HG03565 (cell line): ENCODE data around the gene ZNRF4.

Experiments used
- ATAC-seq: cut with Tn5 transposase; IDR thresholded peaks from one replicate; pipeline ENCODE4 v1.9.1; 2021; ENCODE audit warnings: mild to moderate bottlenecking, moderate library complexity; ENCODE audit not compliant: unreplicated experiment

Gene ZNRF4

DNA sequence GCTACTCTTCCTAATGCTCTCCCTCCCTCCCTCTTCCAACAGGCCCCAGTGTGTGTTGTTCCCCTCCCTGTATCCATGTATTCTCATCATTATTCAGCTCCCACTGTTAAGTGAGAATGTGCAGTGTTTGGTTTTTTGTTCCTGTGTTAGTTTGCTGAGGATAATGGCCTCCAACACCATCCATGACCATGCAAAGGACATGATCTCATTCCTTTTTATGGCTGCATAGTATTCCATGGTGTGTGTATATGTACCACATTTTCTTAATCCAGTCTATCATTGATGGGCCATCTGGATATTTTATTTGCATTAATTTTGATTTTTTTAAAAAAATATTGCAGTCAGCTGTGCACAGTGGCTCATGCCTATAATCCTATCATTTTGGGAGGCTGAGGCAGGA is 15.8 kb upstream of the ZNRF4 start:
- ATAC-seq, result no peak

DNA sequence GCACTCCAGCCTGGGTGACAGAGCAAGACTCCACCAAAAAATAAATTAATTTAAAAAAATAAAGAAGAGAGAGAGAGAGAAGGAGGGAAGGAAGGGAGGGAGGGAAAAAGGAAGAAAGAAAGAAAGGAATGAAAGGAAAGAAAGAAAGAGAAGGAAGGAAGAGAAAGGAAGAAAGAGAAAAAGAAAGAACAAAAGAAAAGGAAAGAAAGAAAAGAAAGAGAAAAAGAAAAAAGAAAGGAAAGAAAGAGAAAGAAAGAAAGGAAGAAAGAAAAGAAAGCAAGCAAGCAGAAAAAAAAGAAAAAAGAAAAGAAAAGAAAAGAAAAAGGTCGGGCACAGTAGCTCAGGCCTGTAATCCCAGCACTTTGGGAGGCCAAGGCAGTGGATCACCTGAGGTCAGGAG is 14.9 kb upstream of the ZNRF4 start:
- no peak for ATAC-seq

DNA sequence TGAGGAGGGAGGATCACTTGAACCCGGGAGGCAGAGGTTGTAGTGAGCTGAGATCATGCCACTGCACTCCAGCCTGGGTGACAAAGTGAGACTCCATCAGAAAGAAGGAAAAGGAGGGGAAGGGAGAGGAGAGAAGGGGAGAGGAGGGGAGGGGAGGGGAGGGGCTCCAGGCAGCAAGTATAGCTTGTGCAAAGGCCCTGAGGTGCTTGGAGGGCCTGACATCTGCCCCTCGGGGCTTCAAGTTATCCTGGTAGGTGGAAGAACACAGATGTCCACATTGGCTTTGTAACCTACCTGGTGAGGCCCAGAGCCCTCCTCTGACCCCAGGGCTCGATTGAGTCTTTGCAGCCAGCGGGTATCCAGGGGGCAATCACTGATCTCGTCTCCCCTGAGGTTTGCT is 11.5 kb upstream of the ZNRF4 start:
- ATAC-seq, result no peak

DNA sequence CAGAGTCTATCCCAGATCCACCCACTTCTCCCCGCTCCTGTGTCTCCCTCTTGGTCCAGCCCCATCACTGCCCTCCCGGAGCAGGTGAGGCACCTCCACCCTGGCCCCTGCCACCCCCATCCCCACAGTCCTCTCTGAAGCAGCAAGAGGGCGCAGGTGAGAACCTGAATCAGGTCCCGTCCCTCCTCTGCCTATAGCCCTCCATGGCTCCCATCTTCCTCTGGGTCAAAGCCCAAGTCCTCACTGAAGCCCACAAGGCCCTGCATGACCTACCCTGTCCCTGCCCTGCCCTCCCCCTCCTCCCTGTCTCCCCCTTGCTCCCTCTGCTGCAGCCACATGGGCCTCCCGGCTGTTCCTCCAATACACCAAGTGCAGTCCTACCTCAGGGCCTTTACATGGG is 10.8 kb upstream of the ZNRF4 start:
- ATAC-seq, result no peak

DNA sequence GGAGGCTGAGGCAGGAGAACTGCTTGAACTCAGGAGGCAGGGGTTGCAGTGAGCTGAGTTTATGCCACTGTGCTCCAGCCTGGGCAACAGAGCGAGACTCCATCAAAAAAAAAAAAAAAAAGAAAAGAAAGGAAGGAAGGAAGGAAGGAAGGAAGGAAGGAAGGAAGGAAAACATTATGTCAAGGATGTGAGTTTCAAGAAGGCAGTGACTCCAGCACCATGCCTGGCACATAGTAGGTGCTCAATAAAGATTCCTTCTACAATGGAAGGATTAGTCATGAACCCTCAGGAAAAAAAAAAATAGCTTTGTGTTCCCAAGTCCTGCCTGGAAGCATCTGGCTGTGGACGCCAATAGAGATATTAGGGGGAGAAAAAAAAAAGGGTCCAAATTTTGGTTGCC is 10.1 kb upstream of the ZNRF4 start:
- no peak for ATAC-seq

DNA sequence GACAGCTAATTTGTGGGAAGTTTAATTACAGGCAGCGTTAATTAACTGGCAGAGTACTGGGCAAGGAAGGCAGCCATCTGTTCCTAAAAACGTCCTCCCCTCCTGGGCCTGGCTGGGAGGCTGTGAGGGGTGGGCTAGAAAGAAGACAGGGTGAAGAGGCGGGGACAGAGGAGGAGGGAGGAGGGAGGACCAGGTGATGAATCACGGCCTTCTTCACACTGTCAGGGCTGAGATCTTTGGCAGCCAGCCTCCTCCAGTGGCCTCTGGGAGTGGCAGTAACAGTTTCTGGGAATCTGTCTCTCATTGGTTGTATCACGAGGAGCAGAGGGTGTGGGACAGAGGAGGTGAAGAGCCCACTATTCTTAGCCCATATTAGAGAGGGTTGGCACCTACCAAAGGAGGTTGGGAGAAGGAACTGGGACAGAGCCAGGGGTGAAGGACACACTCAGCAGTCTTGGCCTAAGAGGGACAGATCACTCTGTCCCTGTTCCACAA is 9.6 kb upstream of the ZNRF4 start:
- no peak for ATAC-seq

DNA sequence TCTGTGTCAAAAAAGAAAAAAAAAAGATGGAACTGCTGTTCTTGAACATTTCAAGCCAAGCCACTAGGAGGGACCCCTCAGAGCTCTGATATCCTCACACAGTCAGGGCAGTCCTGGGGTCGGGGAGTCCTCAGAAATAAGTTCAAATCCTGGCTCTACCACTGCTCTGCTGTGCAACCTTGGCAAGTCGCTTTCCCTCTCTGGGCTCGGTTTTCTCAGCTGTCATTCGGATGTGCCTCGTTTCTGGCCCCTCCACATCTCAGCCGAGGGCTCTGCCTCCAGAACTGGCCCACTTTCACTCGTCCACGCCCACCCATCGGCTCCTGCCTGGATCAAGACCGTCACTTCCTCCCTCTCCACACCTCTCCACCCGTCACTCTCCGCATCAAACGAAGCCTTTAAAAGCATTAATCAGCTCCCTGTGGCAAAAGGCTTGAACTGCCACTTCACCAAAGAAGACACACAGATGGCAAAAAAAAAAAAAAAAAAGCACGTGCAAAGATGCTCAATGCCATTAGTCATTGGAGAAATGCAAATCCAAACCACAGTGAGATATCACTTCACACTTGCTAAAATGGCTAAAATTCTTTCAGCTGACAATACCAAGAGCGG is 7.4 kb upstream of the ZNRF4 start:
- ATAC-seq, result no peak

DNA sequence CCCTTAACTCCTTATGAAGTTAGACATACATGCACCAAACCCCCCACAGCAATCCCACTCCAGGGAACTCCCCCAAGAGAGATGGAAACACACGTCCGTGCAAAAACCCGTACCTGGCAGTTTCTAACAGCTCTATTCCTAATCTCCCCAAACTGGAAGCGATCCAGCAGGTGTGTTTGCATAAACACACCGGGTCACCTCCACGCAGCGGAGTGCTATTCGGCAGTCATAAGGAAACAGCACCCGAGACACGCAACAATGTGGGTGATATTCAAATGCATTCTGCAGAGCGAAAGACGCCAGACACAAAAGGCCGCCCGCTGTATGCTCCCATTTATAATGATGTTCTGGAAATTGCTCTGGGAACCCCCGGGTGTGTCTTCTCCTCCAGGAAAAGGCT is 6.8 kb upstream of the ZNRF4 start:
- no peak for ATAC-seq

DNA sequence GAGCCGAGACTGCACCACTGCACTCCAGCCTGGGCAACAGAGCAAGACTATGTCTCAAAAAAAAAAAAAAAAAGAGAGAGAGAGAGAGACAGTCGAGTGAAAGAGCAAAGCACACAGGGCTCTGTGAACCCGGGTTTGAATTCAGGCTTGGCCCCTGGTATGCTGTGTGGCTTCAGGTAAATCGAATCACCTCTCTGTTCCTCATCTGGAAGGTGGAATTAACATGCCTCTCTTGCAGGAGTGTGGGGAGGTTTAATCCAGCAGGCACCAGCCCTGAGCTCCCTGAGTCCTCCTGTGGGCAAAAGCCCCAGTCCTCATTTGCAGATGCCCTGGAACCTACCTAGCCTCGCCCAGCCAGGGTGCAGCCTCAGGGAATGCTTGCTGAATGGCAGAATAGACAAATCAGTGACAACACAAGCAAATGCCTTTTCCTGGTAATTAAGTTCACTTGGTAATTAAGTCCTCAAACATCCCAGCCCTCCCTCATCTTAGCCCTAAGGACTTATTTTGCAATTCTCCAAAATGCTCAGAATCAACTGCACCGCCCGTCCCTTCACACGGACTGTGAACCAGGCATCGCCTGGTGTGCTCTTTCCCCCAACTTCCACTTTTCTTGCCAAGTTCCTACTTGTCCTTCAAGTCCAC is 4.6 kb upstream of the ZNRF4 start:
- ATAC-seq, result no peak

DNA sequence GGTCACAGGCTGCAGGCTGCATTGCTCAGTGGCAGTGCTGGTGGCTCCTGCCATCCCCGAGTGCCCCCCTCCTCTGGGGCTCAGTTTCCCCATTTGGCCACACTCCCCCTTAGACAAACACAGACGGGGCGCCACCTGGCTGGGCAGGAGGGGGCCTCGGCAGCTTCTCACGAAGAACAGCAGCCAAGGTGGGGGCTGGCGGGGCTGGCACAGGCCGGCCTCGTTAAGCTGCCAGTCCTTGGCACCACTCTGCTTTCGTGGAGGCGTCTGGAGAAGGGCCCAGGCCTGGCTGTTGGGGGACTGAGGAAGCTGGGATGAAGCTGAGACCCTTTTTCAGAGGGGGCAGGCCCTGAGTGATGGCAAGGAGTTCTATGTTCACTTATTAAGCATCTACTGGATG is 3.7 kb upstream of the ZNRF4 start:
- no peak for ATAC-seq

DNA sequence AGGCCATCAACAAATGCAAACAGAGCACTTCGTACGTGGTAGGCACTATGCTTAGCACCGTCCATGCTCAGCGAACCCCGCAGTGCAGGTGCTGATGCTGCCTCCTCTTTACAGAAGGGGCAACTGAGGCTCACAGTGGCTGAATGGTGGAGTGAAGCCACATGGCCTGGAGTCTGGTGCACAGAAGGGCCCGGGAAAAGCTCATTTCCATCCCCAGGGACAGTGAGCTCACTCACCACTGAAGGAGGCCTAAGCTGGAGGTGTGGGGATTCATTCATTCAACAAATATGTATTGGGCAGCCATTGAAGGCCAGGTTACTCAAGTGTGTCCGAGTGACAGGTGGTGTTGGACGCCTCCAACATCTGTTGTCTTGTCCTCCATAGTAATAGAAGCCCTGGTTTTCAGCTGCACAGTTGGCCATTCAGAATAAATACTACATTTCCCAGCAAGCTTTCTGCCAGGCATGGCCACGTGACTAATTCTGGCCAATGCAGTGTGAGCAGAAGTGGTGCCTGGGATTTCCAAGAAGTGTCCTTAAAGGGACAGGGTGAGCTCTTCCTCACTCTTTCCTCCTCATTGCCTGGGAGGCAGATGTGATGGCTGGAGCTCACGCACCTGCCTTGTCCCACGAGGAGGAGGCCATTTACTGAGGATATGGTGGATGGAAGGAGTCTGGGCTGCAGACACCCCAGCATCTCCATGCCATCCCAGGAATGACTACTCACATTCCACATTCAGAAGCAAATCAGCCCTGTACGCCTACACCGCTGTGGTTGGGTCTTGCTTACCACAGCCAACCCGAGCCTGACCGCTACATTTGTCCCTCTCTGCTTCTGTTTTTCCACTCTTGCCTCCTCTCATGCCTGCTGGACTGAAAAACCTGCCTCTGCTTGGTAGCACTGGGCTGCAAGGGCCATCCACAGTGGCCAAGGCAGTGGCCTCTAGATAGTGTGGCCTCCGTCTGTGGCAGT is 2.3 kb upstream of the ZNRF4 start:
- ATAC-seq, result no peak

DNA sequence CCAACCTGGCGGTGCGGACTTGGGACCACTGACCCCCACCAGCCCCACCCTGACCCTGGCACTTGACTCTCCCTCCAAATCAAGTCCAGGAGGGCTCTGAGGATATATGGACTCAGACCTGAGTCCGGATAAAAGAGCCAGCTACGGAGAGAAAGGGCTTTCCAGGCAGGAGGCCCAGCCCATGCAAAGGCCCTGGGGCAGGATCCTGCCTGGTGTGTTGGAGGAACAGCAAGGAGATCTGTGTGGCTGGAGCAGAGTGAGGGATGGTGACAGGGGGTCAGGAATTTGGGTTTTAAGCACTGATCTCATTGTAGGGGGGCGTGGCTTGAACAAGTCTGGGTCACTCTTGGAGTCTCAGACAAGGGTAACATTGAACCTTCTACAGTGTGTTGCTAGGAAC is 474 bp upstream of the ZNRF4 start:
- no peak for ATAC-seq

DNA sequence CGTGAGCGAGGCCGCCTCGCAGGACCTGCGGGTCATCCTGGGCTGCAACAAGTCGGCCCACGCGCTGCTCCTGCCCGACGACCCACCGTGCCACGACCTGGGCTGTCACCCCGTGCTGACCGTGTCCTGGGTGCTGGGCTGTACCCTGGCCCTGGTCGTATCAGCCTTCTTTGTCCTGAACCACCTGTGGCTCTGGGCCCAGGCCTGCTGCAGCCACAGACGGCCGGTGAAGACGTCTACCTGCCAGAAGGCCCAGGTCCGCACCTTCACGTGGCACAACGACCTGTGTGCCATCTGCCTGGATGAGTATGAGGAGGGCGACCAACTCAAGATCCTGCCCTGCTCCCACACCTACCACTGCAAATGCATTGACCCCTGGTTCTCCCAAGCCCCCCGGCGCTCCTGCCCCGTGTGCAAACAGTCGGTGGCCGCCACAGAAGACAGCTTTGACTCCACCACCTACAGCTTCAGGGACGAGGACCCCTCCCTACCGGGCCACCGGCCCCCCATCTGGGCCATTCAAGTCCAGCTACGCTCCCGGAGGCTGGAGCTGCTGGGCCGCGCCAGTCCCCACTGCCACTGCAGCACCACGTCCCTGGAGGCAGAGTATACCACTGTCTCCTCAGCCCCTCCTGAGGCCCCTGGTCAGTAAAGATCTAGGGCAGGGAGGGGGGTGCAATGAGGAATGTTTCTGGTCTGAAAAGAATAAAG is 1.1 kb downstream of the ZNRF4 start:
- no peak for ATAC-seq

DNA sequence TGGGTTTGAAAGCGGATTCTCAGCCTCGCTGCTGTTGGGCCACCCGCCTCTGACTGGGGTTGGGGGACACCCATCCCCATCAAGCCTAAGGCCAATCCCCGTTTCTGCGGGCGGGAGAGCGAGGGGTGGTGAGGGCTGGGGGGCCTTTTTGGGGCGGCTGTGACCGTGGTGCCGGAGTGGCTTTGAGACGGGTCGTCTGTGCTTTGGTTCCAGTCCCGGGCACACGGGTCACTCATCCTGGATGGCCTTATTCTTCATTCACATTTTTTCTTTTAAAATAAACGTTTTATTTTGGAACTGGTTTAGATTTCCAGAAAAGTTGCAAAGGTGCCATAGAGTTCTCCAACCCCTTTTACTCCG is 1.6 kb downstream of the ZNRF4 start:
- no peak for ATAC-seq

DNA sequence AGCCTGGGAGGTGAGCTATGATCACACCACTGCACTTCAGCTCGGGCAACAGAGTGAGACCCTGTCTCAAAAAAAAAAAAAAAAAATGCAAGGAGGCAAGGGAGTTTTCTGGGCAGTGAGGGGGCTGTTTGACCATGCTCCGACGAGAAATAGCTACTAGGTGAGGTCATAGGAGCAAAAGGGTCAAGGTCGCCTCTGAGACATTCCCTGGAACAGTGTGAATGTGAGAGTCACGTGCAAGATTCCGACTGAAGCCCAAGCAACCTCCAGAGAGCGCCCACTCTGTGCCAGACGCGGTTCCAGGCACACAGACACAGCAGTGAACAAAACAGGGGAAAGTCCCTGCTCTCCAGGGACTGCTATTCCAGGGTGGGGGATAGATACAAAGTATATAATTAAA is 2.5 kb downstream of the ZNRF4 start:
- ATAC-seq, result no peak

DNA sequence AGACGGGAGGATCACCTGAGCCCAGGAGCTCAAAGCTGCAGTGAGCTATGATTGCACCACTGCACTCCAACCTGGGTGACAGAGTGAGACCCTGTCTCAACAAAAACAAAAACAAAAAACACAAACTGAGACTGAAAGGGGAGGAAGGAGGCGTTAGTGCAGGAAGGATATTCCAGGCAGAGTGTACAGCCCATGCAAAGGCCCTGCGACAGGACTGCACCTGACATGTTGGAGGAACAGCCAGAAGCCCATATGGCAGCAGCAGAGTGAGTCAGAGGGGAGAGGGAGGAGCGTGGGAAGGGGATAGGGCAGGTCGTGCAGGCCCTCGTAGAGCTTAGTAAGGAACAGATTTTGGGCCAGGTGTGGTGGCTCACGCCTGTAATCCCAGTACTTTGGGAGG is 3.2 kb downstream of the ZNRF4 start:
- no peak for ATAC-seq

DNA sequence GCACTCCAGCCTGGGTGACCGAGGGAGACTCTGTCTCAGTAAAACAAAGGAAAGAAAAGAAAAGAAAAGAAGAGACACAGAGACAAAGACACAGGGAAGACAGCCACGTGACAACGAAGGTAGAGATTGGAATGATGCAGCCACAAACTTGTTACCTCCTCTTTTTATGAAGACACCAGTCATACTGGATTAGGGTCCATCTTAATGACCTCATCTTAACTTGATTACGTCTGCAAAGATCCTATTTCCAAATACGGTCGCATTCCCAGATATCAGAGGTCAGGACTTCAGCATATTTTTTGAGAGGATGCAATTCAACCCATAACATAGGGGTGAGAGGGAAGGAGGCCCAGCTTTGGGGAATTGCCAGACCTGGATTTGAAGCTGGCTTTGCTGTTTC is 4.1 kb downstream of the ZNRF4 start:
- no peak for ATAC-seq

DNA sequence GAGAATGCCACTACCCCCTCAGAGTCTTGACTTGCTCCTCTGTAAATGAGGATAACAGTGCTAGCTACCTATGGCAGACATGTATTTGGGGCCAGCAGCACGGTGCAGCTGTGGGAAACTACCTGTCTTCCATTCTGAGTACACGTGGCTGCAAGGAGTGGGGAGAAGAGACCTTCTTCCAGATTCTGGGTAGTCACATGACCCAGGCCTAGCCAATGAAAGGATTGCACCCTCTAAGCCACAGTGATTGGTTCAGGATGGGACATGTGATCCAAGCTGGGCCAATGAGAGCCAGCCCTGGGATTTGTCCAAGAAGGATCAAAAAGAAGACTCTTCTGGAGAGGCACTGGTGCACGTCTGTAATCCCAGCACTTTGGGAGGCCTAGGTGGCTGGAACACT is 5.5 kb downstream of the ZNRF4 start:
- no peak for ATAC-seq

DNA sequence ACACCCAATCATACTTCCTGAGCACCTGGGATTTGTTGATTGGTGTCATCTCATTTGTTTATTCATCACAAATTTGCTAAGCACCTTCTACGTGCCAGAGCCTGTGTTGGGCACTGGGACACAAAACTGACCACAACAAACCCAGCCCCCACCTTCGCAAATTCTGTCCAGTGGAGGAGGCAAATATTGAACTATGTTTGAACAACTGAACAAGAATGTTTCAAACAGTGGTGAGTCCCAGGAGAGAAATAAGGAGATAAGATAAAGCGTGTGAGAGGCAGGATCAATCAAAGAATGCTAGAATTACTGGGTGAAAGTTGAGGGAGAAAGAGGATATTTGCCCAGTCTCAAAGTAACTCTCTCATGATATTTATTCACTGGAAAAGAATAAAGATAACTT is 8.7 kb downstream of the ZNRF4 start:
- no peak for ATAC-seq

DNA sequence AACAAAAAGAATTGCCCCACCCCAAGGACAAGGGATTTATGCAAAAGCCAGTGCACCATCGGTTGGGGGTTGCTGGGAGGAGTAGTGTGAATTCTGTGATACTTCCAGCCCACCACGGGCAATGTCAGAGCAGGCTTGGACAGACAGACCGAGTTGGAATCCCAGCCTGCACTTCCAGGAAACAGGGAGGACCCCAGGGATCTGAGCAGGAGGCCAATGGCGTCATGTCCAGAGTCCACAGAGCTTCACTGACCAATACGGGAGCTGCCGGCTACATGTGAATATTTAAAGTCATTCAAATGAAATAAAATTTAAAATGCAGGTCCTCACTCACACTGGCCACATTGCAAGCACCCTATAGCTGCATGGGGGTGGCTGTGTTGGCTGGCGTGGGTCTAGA is 10.9 kb downstream of the ZNRF4 start:
- no peak for ATAC-seq

DNA sequence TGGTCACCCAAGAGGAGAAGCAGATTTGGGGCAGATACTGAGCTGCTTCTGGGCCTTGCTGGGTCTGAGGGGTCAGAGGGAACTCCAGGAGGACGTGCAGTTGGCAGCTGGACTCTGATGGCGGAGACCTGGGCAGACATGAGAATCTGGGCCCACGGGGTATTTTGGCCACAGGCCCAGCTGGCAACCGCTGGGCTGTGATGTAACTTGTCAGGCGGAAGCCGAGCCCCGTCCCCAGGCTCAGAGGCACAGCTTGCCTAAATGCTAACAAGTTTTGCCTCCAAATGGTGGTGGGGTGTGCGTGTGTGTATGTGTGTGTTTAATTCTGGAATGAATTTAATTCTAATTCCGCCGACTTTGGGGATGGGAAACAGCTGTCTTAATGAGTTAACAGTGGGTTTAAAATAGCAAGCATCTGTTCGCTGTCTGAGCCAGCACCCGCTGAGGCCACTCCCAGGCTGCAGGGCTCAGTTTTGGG is 11.6 kb downstream of the ZNRF4 start:
- no peak for ATAC-seq
